Osteoblast (primary cell): ENCODE data around the gene CYB5RL. TPM values are rescaled to one million over a fixed set of nuclear protein-coding genes. Genes with fewer than 3 reads are reported as not detected.
A peak's percentile ranks its signal among the peaks of the same experiment; 100 is the strongest.

ENCODE experiments used
- DNase-seq: peaks from one replicate; pipeline ENCODE4 v3.0.0; 2011; ENCODE audit warnings: low spot score, mixed read lengths; ENCODE audit not compliant: insufficient read length; ENCODE audit errors: missing footprints
- H2AFZ ChIP-seq: 2 replicates; pipeline ENCODE4 v1.6.0; 2011; ENCODE audit warnings: mild to moderate bottlenecking, low read length
- H3K27ac ChIP-seq: 2 replicates; pipeline ENCODE4 v1.5.1; 2011; ENCODE audit warnings: mild to moderate bottlenecking, low read depth, low read length, moderate library complexity
- H3K27me3 ChIP-seq: 2 replicates; pipeline ENCODE4 v1.6.0; 2012; ENCODE audit warnings: mild to moderate bottlenecking, control low read depth, inconsistent platforms, low read length, moderate library complexity; ENCODE audit not compliant: insufficient read depth
- H3K36me3 ChIP-seq: 2 replicates; pipeline ENCODE4 v1.5.1; 2011; ENCODE audit warnings: mild to moderate bottlenecking, low read length, control low read depth, moderate library complexity; ENCODE audit not compliant: insufficient read depth
- H3K4me1 ChIP-seq: 2 replicates; pipeline ENCODE4 v1.5.1; 2011; ENCODE audit warnings: mild to moderate bottlenecking, low read length, control low read depth, moderate library complexity; ENCODE audit not compliant: insufficient read depth
- H3K4me2 ChIP-seq: 2 replicates; pipeline ENCODE4 v1.6.0; 2011; ENCODE audit warnings: mild to moderate bottlenecking, low read length; ENCODE audit not compliant: insufficient read depth
- H3K4me3 ChIP-seq: fragments of 200-600 bp; sonication (generic); 3 replicates; pipeline ENCODE4 v1.5.1; 2012; ENCODE audit warnings: mild to moderate bottlenecking, low read length, inconsistent platforms; ENCODE audit not compliant: insufficient read depth
- H3K79me2 ChIP-seq: 2 replicates; pipeline ENCODE4 v1.6.0; 2012; ENCODE audit warnings: mild to moderate bottlenecking, low read length, control low read depth, inconsistent platforms; ENCODE audit not compliant: insufficient read depth
- H3K9me3 ChIP-seq: 2 replicates; pipeline ENCODE4 v1.5.1; 2011; ENCODE audit warnings: low read depth, low read length, control low read depth
- H4K20me1 ChIP-seq: 2 replicates; pipeline ENCODE4 v1.6.0; 2012; ENCODE audit warnings: mild to moderate bottlenecking, low read length, control low read depth; ENCODE audit not compliant: insufficient read depth
- CTCF ChIP-seq: IDR thresholded peaks from 2 replicates; pipeline ENCODE4 v1.5.1; 2011; ENCODE audit warnings: mild to moderate bottlenecking, low read depth, low read length, moderate library complexity; ENCODE audit errors: extremely low read depth
- total RNA-seq: library from RNA; depleted of rRNA; stranded (reverse); fragments of >200 nt; gene quantifications from 2 replicates; pipeline ENCODE4 v1.2.3, GENCODE V29; 2012

CYB5RL gene
- total RNA-seq, 1 donor, result 11.6 TPM

GRCh38 chr1:54230507-54231339 is 30.9 kb upstream of the CYB5RL start:
- no peak for TF ChIP-seq CTCF
- Histone ChIP-seq H3K27ac (no peak overlapping the region), H3K4me3 (no peak overlapping the region), H3K36me3 (no peaks in the 10 kb centered on the region), H3K4me1 (peaks cover 16% of the 10 kb centered on the region), H4K20me1 (no peaks in the 10 kb centered on the region), H3K4me2 (no peak overlapping the region), H3K79me2 (no peaks in the 10 kb centered on the region), H3K27me3 (no peaks in the 10 kb centered on the region), H2AFZ (no peak overlapping the region), H3K9me3 (no peaks in the 10 kb centered on the region)
- DNase-seq, result peak; percentile 32

DNA sequence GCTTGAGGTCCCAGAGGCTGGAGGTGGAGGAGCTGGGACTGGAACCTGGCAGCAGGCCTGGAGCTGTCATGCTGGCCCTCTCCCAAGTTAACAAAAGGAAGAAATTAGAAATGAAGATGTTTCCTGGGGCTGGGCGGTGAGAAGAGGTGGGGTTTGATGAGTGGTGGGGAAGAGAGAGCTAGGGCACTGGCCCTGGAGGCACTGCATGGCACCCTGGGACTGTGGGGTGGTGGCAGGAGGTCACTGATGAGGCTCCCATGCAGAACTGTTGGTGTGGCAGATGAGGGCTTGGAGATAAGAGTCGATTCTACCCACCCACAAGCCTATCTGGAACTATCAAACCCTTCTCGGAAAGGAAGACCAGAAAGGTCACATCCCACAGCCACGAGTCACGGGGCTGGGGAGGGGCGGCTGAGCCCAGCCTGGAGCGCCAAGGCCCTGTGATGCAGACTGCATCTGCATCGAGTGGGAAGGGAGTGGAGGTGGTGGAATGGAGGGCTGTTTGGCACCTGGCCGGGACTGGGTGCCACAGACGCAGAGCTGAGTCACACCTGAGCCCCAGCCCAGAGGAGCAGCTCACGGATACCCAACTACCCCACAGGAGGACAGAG is 29.6 kb upstream of the CYB5RL start:
- Histone ChIP-seq H2AFZ (no peak overlapping the region), H3K27ac (no peak overlapping the region)

DNA sequence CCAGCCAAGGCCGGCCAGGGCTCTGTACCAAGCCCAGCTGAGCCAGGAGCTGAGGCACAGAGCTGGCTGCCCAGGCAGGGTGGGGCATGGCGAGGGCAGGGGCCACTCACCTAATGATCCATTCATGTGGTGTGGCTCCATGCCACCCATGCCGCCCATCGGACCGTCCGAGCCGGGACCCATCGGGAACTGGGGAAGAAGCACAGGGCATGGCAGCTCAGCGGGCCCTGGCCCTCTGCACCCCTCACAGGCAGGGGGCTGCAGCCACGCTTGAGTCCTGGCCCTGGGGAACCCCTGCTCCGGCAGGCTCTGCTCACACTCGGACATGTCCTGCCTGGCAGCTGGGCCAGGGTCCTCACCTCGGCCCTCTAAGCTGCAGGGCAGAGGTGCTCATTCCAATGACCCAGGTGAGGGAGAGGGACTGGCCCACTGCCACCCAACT is 28.8 kb upstream of the CYB5RL start:
- DNase-seq, result peak; percentile 80
- no peak overlapping the region for H3K4me2 ChIP-seq
- no peaks in the 10 kb centered on the region for H3K36me3 ChIP-seq
- H3K27ac ChIP-seq, result no peak overlapping the region
- H4K20me1 ChIP-seq, result no peaks in the 10 kb centered on the region
- H3K4me1 ChIP-seq, result peaks cover 16% of the 10 kb centered on the region
- H2AFZ ChIP-seq, result no peak overlapping the region
- no peaks in the 10 kb centered on the region for H3K79me2 ChIP-seq
- H3K4me3 ChIP-seq, result no peak overlapping the region
- no peak for TF ChIP-seq CTCF
- H3K9me3 ChIP-seq, result no peaks in the 10 kb centered on the region
- H3K27me3 ChIP-seq, result no peaks in the 10 kb centered on the region

More for the DNA sequence above, 29.6 kb upstream of the CYB5RL start:
- no peaks in the 10 kb centered on the region for H3K36me3 ChIP-seq
- no peak overlapping the region for H3K4me3 ChIP-seq
- no peaks in the 10 kb centered on the region for H3K9me3 ChIP-seq
- no peak overlapping the region for H3K4me2 ChIP-seq
- H4K20me1 ChIP-seq, result no peaks in the 10 kb centered on the region
- H3K79me2 ChIP-seq, result no peaks in the 10 kb centered on the region
- H3K4me1 ChIP-seq, result peaks cover 16% of the 10 kb centered on the region
- TF ChIP-seq CTCF, result no peak
- H3K27me3 ChIP-seq, result no peaks in the 10 kb centered on the region
- peak; percentile 92 for DNase-seq

GRCh38 chr1:54227891-54228310 is 28.1 kb upstream of the CYB5RL start:
- peak; percentile 55 for DNase-seq
- no peak for TF ChIP-seq CTCF
- Histone ChIP-seq H3K4me3 (no peak overlapping the region), H3K4me2 (no peak overlapping the region), H2AFZ (no peak overlapping the region), H3K9me3 (no peaks in the 10 kb centered on the region), H3K36me3 (no peaks in the 10 kb centered on the region), H3K4me1 (peaks cover 16% of the 10 kb centered on the region), H3K27ac (no peak overlapping the region), H3K79me2 (no peaks in the 10 kb centered on the region), H4K20me1 (no peaks in the 10 kb centered on the region), H3K27me3 (no peaks in the 10 kb centered on the region)
